ENCODE results near the gene ALKAL2.

- TF ChIP-seq SMC3 (IDR thresholded peaks at IDR 0.05; ENCODE audit: borderline replicate concordance, low read length) (no peak), CTCF (IDR thresholded peaks at IDR 0.05 in 2 of 3, conservative IDR thresholded peaks at IDR 0.05 in 1 of 3; ENCODE audit: control insufficient read depth in 2 of 3, extremely low read depth in 1 of 3, insufficient read depth in 1 of 3, low read depth in 3 of 3, low read length in 3 of 3) (no peak), NFYB (IDR thresholded peaks at IDR 0.05; ENCODE audit: insufficient read depth, low read depth, low read length) (no peak), ZNF622 (IDR thresholded peaks at IDR 0.05) (no peak), EP300 (IDR thresholded peaks at IDR 0.05; ENCODE audit: borderline replicate concordance in 1 of 2, control insufficient read depth in 1 of 2, low read depth in 2 of 2, low read length in 2 of 2) (no peak), SIN3A (IDR thresholded peaks at IDR 0.05; ENCODE audit: low read depth, low read length) (no peak), CBX5 (IDR thresholded peaks at IDR 0.05; ENCODE audit: low read depth) (no peak), POLR2A (IDR thresholded peaks at IDR 0.05; ENCODE audit: low read depth, low read length) (no peak)
- TF ChIP-seq, protein P1, sequence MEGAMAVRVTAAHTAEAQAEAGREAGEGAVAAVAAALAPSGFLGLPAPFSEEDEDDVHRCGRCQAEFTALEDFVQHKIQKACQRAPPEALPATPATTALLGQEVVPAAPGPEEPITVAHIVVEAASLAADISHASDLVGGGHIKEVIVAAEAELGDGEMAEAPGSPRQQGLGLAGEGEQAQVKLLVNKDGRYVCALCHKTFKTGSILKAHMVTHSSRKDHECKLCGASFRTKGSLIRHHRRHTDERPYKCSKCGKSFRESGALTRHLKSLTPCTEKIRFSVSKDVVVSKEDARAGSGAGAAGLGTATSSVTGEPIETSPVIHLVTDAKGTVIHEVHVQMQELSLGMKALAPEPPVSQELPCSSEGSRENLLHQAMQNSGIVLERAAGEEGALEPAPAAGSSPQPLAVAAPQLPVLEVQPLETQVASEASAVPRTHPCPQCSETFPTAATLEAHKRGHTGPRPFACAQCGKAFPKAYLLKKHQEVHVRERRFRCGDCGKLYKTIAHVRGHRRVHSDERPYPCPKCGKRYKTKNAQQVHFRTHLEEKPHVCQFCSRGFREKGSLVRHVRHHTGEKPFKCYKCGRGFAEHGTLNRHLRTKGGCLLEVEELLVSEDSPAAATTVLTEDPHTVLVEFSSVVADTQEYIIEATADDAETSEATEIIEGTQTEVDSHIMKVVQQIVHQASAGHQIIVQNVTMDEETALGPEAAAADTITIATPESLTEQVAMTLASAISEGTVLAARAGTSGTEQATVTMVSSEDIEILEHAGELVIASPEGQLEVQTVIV (IDR thresholded peaks at IDR 0.05; ENCODE audit: borderline replicate concordance, partially characterized antibody), result no peak
Measured at GRCh38 chr2:328761-329160, 40.9 kb upstream of the ALKAL2 start.

All from GM12878 (cell line).